ENCODE results near the gene MAP4.

MAP4 gene

DNA sequence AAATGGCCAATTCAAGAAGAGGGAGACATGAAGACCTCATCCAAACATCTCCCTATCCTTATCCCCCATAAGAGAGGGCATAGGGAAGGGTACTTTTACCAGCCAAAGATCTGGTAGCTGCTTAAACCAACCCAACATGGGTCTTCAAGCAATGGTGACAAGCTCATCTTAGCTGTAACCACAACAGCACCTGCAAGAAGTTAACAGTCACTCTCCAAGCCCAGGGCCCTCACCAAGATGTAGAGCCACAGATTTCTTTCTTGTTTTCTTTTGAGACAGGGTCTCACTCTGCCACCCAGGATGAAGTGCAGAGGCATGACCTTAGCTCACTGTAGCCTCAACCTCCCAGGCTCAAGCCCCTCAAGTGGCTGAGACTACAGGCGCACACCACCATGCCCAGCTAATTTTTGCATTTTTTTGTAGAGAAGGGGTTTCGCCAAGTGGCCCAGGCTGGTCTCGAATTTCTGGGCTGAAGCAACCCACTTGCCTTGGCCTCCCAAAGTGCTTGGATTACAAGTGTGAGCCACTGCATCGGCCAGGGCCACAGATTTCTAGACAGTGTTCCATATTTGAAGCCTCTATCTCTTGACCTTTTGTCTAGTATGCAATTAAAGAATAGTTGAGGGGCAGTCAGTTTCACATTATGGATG is 156.1 kb downstream of the MAP4 start:
- no peak for DNase-seq

DNA sequence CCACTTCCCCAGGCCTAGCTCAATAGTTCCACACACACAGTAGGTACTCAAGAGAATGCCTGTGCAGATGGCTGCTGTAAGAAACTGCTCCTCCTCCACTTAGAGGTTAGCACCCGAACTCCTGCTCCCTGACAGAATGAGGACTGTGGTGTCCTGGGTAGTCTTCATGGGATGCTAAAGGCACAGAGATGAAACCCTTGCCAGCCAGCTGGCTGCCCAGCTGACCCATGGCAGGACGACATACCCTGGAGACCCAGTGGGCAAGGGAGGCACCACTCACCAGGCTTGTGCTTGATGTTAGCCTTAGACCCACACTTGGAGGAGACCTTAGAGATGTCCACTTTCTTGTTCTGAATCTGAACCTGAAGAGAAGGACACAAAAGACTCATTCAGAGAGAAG is 159.1 kb downstream of the MAP4 start:
- DNase-seq: no peak

DNA sequence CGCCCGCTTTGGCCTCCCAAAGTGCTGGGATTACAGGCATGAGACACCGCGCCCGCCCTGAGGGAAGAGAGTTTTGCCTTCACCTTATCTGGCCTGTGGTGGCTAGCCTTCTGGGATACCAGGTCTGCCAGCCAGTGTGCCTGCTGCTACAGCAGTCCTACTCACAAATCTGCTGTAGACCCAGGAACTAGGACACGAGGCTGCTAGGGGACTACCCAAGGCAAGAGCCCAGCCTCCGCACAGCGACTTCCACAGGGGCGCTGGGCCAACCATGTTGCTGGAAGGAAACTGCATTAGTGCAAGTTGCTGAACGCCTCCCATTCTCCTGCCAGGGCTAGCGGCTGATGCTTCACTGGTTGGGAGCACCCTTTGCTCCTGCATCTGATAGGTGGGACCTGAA is 159.5 kb downstream of the MAP4 start:
- DNase-seq: no peak

DNA sequence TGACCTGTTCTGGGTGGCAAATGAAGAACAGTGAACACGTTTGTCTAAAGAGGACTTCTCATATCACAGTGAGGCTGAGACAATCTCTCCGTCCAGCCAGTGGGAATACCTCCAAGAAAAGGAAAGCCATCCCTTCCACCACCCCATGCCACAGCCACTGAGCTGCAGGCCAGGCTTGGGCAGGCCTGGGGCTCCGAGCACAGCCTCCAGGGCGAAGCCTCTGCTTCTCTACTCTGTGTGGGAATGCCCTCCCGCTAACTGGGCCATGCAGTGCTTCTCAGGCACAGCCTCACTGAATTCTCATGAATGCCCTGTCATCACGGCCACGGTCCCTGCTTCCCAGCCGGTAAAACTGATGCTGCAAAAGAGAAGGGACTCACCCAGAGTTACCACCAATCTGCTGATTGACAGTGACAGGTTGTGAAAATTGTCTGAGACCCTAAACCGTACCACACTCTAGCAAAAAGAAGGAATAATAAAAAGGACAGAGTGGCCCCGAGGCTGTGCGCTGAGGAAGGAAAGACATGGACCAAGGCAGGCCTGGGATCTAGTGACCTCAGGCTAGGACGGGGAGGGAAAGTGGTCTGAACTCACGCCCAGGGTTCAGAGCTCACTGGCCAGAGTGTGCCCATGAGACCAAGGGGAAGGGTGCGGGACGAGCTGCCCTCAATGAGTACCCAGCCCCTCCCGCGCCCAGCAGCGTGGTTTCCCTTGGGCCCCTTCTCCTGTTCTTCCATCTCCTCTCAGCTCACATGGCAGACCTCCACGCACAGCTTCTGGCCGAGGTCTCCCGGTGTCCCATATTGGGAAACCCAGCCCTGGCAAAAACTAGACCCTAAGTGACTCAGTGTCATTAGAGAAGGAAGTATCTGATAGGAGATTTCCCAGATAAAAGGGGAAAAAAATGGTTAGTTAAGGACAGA is 160.5 kb downstream of the MAP4 start:
- DNase-seq: no peak

DNA sequence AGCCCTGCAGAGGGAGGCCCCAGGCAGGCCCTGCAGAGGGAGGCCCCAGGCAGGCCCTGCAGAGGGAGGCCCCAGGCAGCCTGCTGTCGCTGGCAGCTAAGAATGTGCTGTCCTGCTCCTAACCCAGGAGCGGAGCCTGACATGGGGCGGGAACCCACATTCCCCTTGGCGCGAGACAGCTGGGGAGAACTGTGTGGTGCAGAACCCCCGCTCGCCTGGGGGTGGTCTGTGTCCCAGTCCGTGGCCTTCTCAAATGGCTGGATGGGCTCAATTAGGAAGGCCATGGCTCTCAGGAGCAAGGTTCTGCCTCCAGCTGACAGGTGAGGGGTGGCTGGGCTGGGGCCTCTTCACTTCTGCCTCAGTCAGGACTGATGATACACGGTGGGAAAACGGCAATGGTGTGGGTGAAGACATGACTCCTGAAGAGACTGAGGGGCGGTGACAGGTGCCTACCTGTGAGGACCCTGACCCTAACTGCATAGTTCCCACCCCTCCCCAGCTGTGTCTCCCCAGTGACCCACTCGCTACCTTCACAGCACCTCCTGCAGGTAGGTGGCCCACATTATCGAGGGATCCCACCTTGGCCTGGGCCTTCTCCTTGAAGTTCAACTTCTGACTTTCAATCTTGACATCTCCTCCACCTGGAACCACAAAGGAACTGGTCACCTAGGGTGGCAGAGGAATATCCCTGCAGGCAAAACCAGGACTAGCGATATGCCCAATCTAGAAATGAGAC is 161.3 kb downstream of the MAP4 start:
- DNase-seq: no peak

DNA sequence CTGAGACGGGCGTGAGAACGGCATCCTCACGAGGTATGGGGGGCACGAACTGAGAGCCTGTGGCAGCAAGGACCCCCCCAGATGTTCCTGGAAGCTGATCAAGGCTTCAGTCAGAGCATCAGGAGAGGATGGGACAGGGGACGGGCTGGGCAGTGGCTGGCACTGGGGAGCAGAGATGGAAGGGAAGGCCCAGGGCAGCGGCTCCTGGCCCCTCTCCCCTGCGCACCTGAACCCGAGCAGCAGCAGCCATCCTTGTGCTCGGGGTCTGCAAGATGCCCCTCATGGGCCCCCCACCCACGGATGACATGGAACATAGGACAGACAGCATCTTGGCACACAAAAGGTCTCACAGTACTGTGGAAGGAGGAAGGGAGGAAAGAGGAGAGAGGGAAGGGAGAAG is 161.9 kb downstream of the MAP4 start:
- no peak for DNase-seq

DNA sequence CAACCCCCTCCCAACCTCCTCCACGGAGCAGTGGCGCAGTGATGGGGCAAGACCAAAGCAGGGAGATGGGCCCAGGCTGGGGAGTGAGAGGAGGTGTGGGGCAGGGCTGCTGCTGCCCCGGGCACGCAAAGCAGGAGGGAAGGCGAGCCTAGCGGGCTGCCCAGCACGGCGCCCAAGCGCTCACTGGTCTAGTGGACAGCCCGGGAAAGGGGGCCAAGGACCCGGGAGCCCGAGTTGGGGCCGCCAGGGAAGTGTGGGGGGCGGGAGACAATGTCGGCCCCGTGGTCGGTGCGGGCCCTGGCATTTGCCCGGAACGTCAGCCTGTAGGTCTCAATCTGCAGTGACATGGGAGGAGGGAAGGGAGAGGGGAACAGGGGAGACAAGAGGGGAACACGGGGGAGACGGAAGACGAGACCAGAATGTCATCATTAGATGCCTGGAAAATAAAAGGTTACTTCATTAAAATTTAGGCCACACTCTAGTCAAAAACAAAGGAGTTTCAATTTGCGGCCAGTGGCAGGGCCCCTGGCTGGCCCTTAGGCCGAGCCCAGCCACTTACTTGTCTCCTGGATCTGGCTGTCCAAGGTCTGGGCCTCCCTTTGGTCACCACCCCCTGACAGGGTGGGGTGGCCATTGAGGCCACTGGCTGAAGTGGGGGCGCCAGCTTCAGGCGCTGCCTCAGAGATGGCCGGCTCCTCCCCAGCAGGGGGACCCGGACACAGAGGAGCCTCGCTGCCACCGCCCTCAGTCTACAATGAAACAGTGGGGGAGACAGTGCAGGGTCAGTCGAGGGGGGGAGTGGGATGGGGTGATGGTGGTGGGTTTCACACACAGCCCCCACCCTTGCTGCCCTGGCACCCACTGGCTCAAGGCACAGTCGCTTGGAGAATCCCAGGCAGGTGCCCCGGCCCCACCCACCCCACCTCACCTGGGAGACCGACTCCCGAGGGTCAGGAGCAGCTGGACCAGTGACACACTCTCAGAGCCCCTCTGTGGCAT is 163.3 kb downstream of the MAP4 start:
- DNase-seq: no peak

DNA sequence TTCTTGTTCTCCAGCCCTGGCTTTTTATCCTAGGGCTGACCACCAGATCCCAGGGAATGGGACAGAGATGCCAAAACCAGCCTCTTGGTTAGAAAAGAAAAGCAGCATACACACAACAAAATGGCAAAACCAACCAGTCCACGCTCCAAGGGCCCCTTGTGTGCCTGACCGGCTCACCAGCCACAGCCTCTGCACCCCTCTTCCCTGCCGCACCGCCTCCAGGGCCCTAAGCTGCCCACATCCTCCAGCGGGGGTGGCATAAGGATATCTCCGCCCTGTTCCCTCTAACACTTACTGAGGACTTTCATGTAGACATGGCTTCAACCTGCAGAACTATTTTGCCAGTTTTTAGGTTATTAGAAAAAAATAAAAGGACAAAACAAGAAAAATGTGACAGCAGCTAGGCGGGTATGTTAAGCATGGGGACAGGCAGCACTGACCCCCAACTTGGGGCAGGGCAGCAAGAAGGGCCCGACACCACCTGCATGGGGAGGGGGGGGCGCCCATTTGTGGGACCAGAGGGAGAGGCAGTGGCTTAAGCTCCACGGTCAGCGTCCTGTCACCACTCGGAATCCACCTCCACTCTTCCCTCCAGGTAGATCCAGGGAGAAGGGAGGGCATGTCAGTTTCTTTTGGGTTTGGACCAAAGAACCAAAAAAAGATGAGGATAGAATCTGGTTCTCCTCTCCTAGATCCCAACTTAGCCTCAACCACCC is 164.2 kb downstream of the MAP4 start:
- no peak for DNase-seq

DNA sequence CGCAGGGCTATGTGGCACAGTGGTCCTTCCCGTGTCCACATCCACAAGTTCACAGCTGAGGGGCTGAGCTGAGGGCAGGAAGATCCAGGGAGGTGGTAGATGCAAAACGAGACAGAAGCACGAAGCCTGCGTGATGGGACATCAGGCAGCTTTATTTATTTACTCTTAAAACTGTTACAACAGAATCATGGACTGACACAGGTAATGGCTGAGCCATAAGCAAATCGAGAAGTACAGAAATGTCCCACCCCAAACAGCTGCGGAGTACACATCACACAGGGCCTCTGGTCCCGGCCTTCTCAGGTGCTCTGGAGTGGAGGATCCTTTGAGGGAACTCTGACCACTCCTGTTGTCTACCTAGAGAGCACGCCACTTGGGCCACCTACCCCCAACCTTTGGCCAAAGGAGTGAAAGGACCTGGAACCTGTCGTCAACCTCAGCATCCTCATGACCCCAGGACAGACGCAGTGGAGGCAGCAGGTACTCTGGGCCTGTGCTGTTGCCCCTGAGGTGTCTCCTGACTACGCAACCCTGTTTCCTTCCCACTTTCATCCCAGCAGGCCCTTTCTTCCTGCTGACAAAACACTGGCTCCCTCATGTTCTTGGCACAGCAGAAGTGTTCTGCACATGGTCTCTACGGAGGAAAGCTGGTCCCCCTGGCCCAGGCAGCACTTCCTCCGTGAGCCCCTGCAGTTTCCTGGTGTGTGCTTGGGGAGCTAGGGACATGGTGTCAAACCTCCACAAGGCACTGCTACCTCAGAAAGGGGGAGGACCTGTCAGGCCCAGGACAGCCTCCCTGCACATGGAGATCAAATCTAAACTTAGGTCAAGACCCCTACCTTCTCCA is 165.4 kb downstream of the MAP4 start:
- no peak for DNase-seq

DNA sequence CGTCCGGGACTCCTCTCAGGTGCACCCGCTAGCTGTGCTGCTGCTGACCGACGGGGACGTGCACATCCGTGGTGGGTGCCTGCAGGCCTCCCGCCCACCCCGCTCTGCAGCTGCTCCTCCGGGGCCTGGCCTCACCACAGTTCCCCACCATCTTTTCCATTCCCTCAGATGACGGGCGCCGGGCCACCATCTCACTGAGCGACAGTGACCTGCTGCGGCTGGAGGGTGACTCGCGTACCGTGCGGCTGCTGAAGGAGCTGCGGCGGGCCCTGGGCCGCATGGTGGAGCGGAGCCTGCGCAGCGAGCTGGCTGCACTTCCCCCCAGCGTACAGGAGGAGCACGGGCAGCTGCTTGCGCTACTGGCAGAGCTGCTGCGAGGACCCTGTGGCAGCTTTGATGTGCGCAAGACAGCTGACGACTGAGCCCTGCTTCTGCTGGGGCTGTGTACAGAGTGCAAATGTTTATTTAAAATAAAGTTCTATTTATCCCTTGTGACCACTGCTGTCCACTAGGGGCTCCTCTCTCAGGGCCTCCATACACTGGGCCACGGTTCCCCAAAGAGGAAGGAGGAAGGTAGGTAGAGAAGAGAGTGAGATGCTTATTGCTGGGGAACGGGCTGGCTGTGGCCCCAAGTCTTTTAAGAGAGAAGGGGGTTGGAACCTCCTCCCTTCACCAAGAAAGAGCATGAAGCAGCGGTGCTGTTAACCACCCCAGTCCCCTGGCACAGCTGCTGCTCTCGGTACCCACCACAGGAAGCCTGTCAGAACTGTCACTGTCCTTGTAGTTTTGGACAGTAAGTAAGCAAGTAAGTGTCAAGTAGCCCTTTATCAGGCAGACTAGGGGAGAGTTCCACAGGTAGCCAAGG is 166.3 kb downstream of the MAP4 start:
- DNase-seq: no peak

DNA sequence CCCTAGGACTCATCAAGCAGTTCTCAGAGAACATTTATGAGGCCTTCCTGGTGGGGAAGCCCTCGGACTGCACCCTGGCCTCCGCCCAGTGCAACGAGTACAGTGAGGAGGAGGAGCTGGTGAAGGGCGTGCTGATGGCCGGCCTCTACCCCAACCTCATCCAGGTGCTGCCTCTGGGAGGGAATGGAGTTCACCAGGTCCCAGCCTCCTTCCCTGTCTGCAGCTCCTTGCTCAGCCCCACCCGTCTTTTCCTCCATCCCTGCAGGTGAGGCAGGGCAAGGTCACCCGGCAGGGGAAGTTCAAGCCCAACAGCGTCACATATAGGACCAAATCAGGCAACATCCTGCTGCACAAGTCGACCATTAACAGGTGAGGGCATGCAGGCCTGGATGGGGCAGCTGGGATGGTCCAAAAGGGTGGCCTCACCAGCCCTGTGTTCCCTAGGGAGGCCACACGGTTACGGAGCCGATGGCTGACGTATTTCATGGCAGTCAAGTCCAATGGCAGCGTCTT is 167.0 kb downstream of the MAP4 start:
- DNase-seq: no peak

DNA sequence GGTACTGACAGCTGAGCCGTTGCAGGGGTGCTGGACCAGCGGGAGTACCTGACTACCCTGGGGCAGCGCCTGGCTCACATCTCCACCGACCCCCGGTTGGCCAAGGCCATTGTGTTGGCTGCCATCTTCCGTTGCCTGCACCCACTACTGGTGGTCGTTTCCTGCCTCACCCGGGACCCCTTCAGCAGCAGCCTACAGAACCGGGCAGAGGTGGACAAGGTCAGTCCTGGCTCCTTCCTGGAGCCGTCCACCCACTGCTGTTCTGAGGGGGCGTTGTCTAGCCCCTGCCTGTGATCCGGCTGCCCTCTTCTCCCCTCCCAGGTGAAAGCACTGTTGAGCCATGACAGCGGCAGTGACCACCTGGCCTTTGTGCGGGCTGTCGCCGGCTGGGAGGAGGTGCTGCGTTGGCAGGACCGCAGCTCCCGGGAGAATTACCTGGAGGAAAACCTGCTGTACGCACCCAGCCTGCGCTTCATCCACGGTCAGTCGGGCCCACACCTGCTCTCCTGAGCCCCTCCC is 167.6 kb downstream of the MAP4 start:
- DNase-seq: no peak

DNA sequence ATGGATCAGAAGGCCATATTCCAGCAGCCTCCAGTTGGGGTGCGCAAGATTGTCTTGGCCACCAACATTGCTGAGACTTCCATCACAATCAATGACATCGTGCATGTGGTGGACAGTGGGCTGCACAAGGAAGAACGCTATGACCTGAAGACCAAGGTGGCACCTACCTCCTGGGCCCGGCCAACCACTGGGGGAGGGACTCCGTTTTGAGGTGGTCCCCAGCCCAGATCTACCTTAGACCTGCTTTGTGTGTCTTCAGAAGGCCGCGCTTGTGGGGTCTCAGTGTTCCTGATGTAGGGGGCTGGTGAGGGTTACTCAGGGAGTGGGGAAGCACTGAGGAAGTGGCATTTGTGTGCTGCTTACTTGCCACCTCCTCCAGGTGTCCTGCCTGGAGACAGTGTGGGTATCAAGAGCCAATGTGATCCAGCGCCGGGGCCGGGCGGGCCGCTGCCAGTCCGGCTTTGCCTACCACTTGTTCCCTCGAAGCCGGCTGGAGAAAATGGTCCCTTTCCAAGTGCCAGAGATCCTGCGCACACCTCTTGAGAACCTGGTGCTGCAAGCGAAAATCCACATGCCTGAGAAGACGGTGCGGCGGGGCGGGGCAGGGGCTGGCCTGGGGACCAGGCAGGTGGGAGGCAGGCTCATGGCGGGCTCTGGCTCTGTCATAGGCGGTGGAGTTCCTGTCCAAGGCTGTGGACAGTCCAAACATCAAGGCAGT is 168.3 kb downstream of the MAP4 start:
- DNase-seq: no peak

DNA sequence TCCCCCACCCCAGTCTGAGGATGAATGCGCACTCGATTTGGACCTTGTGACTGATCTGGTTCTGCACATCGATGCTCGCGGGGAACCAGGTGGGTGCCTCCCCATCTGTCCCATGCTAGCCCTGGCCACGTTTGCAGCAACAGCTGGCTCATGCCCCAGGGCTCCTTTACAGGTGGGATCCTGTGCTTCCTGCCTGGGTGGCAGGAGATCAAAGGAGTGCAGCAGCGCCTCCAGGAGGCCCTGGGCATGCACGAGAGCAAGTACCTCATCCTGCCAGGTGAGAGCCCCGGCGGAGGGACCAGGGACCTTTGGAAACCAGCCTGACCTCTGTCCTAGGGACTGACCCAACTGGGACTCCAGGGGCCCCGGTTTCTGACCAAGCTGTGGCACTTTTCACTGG is 169.0 kb downstream of the MAP4 start:
- no peak for DNase-seq

DNA sequence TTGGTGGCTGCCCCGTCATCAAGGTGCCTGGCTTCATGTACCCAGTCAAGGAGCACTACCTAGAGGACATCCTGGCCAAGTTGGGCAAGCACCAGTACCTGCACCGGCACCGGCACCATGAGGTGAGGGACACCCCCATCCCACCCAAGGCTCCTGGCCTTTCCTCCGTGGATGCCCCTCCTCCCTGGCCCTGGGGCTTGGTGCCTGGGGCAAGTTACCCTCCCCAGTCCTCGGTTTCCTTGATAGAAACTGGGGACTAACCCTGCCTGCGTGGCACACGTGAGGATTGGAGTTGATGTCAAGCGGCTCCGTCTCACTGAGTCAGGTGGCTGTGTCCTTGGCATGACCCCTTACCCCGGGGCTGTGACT is 169.4 kb downstream of the MAP4 start:
- DNase-seq: no peak

DNA sequence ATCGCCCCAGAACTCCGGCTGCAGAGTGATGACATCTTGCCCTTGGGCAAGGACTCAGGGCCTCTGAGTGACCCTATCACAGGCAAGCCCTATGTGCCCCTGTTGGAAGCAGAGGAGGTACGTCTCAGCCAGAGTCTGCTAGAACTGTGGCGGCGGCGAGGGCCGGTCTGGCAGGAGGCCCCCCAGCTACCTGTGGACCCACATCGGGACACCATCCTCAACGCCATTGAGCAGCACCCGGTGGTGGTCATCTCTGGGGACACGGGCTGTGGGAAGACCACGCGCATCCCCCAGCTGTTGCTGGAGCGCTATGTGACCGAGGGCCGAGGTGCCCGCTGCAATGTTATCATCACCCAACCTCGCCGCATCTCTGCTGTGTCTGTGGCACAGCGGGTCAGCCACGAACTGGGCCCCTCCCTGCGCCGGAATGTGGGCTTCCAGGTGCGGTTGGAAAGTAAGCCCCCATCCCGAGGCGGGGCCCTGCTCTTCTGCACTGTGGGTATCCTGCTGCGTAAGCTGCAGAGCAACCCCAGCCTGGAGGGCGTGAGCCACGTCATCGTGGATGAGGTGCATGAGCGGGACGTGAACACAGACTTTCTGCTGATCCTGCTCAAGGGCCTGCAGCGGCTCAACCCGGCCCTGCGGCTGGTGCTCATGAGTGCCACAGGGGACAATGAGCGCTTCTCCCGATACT is 169.9 kb downstream of the MAP4 start:
- no peak for DNase-seq

DNA sequence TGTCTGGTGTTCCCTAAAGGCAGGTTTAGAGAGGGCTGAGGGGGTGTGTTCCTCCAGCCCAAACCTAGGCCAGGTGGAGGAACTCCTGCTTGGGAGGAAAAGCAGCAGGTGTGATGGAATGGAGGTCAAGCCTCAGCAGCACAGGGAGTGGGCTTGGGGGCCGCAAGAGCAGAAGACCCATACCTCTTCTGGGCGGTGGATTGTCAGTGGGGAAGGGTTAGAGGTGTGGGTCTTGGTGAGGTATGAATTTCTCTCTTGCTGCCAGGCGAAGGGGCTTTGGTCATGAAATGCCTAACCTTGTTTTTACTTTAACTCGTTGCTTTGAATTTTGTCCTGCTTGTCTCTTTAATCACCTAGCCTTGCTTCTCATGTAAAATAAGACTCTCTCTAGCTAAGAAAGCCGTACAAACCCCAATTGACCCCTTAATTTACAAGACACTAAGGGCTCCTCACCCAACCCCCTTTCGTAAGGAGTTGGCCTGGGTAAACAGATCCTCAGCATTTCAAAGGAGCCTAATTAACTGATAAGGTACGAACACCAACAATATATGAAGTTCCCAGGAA is 174.3 kb downstream of the MAP4 start:
- DNase-seq: no peak

DNA sequence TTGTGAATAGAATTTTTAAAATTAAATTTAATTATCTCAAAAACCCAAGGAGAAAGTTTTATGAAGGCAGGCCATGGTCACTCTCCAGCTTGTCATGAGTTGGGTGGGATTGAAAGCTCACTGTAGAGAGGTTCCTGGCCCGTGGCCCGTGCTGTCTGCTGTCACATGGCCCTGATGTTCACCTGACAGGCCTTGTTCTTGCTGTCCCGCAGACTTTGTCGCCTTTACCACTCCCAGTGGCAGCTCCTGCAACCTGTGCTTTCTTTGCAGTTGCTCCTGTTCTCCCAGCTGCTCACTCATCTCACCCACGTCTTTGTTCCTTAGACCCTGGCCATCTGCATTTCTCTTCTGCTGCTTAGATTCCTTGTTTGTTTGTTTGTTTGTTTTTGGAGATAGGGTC is 177.7 kb downstream of the MAP4 start:
- no peak for DNase-seq

All from islet precursor cell (in vitro differentiated cells).